Ishikawa (cell line): ENCODE data around the gene KRTAP10-4.

Source experiments
- CEBPB ChIP-seq: IDR thresholded peaks from 2 replicates; pipeline ENCODE4 v1.6.1; 2012
- CREB1 ChIP-seq: IDR thresholded peaks from 2 replicates; pipeline ENCODE4 v1.6.1; 2012; ENCODE audit warnings: low read depth
- EGR1 ChIP-seq: IDR thresholded peaks from 2 replicates; pipeline ENCODE4 v1.6.1; 2012
- EP300 ChIP-seq: IDR thresholded peaks from 2 replicates; pipeline ENCODE4 v1.6.1; 2012; ENCODE audit warnings: borderline replicate concordance
- FOXM1 ChIP-seq: IDR thresholded peaks from 2 replicates; pipeline ENCODE4 v1.6.1; 2012; ENCODE audit warnings: low read depth, borderline replicate concordance
- MAX ChIP-seq: IDR thresholded peaks from 2 replicates; pipeline ENCODE4 v1.6.1; 2012
- NFIC ChIP-seq: IDR thresholded peaks from 2 replicates; pipeline ENCODE4 v1.6.1; 2012
- RAD21 ChIP-seq: IDR thresholded peaks from 2 replicates; pipeline ENCODE4 v1.6.1; 2012; ENCODE audit warnings: low read depth
- REST ChIP-seq: IDR thresholded peaks from 2 replicates; pipeline ENCODE4 v1.6.1; 2012; ENCODE audit warnings: low read depth, mild to moderate bottlenecking
- TAF1 ChIP-seq: IDR thresholded peaks from 2 replicates; pipeline ENCODE4 v1.6.1; 2012; ENCODE audit warnings: low read depth, mild to moderate bottlenecking
- TCF12 ChIP-seq: IDR thresholded peaks from 2 replicates; pipeline ENCODE4 v1.6.1; 2012; ENCODE audit warnings: low read depth
- TEAD4 ChIP-seq: IDR thresholded peaks from 2 replicates; pipeline ENCODE4 v1.6.1; 2012
- USF1 ChIP-seq: IDR thresholded peaks from 2 replicates; pipeline ENCODE4 v1.6.1; 2012
- YY1 ChIP-seq: IDR thresholded peaks from 2 replicates; pipeline ENCODE4 v1.6.1; 2012; ENCODE audit warnings: low read depth
- ZBTB7A ChIP-seq: IDR thresholded peaks from 2 replicates; pipeline ENCODE4 v1.6.1; 2012; ENCODE audit warnings: low read depth

KRTAP10-4 gene

GRCh38 chr21:44575307-44576024 lies 1.9 kb downstream of the KRTAP10-4 start:
- TF ChIP-seq EGR1 (no peak), ZBTB7A (no peak), TEAD4 (no peak), MAX (no peak), CEBPB (no peak), REST (no peak), FOXM1 (no peak), YY1 (no peak), NFIC (no peak)

- TF ChIP-seq EGR1 = no peak
- no peak for TF ChIP-seq YY1
- TF ChIP-seq EP300 = no peak
- no peak for TF ChIP-seq USF1
- no peak for TF ChIP-seq CEBPB
- no peak for TF ChIP-seq ZBTB7A
- TF ChIP-seq RAD21 = no peak
- TF ChIP-seq NFIC = no peak
- TF ChIP-seq FOXM1 = no peak
- TF ChIP-seq MAX = no peak
- TF ChIP-seq TAF1 = no peak
- TF ChIP-seq TCF12 = no peak
- TF ChIP-seq CREB1 = no peak
- TF ChIP-seq TEAD4 = no peak
- TF ChIP-seq REST = no peak
These were observed 2.5 kb downstream of the KRTAP10-4 start for GRCh38 chr21:44576025-44576420.

- TF ChIP-seq ZBTB7A = no peak
- no peak for TF ChIP-seq CEBPB
- no peak for TF ChIP-seq TAF1
- TF ChIP-seq REST = no peak
- no peak for TF ChIP-seq FOXM1
- no peak for TF ChIP-seq MAX
- no peak for TF ChIP-seq TEAD4
These were observed 5.0 kb downstream of the KRTAP10-4 start for GRCh38 chr21:44578371-44579055.

- TF ChIP-seq EP300 (no peak), CEBPB (no peak), TCF12 (no peak)
These were observed 5.7 kb downstream of the KRTAP10-4 start for GRCh38 chr21:44579056-44579832.

GRCh38 chr21:44579833-44580144 lies 6.3 kb downstream of the KRTAP10-4 start:
- no peak for TF ChIP-seq EGR1
- TF ChIP-seq NFIC = no peak
- no peak for TF ChIP-seq TAF1
- TF ChIP-seq USF1 = no peak
- TF ChIP-seq MAX = no peak; the same call in 1 of the 2 replicates
- TF ChIP-seq TCF12 = no peak
- no peak for TF ChIP-seq RAD21
- no peak for TF ChIP-seq ZBTB7A
- TF ChIP-seq CEBPB = no peak
- TF ChIP-seq EP300 = no peak
- no peak for TF ChIP-seq TEAD4
